Cardiac atrium fibroblast (primary cell): Measurements from ENCODE around the gene ARHGEF10L. TPM values are rescaled to one million over a fixed set of nuclear protein-coding genes. Genes with fewer than 3 reads are reported as not detected.

Source experiments
- total RNA-seq: library from RNA; depleted of rRNA; stranded (reverse); fragments of >200 nt; gene quantifications from 2 replicates; pipeline ENCODE4 v1.2.3, GENCODE V29; 2015

ARHGEF10L gene, protein sequence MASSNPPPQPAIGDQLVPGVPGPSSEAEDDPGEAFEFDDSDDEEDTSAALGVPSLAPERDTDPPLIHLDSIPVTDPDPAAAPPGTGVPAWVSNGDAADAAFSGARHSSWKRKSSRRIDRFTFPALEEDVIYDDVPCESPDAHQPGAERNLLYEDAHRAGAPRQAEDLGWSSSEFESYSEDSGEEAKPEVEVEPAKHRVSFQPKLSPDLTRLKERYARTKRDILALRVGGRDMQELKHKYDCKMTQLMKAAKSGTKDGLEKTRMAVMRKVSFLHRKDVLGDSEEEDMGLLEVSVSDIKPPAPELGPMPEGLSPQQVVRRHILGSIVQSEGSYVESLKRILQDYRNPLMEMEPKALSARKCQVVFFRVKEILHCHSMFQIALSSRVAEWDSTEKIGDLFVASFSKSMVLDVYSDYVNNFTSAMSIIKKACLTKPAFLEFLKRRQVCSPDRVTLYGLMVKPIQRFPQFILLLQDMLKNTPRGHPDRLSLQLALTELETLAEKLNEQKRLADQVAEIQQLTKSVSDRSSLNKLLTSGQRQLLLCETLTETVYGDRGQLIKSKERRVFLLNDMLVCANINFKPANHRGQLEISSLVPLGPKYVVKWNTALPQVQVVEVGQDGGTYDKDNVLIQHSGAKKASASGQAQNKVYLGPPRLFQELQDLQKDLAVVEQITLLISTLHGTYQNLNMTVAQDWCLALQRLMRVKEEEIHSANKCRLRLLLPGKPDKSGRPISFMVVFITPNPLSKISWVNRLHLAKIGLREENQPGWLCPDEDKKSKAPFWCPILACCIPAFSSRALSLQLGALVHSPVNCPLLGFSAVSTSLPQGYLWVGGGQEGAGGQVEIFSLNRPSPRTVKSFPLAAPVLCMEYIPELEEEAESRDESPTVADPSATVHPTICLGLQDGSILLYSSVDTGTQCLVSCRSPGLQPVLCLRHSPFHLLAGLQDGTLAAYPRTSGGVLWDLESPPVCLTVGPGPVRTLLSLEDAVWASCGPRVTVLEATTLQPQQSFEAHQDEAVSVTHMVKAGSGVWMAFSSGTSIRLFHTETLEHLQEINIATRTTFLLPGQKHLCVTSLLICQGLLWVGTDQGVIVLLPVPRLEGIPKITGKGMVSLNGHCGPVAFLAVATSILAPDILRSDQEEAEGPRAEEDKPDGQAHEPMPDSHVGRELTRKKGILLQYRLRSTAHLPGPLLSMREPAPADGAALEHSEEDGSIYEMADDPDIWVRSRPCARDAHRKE (N-terminal part only)
- total RNA-seq: 8.7 TPM in 2 replicates

DNA sequence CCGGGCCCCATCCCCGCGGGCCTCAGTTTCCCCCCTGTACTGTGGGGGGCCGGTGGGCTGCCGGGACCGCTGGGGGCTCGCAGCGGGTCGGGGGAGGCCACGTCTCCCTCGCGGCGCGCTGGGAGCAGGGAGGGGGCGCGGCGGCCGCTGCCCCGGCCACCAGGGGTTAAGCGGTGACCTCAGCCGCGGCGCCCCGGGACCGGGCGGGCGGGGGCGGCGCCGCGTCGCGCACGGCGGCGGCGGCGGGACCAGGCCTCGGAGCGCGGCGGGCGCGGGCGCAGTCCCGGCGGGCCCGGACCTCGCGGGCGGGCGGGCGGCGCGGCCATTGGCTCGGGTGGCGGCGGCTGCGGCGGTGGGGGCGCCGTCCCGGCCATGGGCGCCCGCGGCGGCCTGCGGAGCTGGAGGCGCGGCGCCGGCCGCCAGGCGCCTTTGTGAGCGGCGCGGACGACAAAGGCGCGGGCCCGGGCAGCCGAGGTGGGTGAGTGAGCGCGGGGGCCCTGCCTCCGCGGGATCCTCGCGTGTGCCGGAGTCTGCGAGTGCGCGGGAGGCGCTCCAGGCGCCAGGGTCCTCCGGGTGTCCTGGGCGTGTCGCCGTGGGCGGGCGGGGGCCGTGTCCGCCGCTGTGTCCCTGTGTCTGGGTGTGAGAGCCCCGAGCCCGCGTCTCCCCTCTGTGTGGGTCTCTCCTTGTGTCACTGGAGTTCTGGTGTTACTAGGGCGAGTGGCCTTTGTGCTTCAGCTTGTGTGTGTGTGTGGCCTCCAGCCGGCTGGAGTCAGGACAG is at the start of gene ARHGEF10L:
Gene ARHGEF10L (plus strand): TSS at position 222 of the 778 bp plus-strand sequence. CDS start 40,898 bp downstream, outside the sequence.

Other genes with a start within 250 kb of the ARHGEF10L start
- not detected in 2 replicates for gene PADI4, start 231.5 kb upstream of the ARHGEF10L start, total RNA-seq
- not detected in 2 replicates for gene PADI6, start 167.5 kb upstream of the ARHGEF10L start, total RNA-seq
- 17.7 and 30.6 TPM in 2 replicates for gene RCC2, start 100.0 kb upstream of the ARHGEF10L start, total RNA-seq
- gene ACTL8, start 215.6 kb downstream of the ARHGEF10L start, total RNA-seq: not detected in 2 replicates